ENCODE results near the gene RECQL.
A peak's percentile ranks its signal among the peaks of the same experiment; 100 is the strongest.
"Not testable (repeated sequence)": the region's sequence is repeated elsewhere in the genome, so short reads cannot be mapped to it uniquely, and the experiment has no call there.

Gene RECQL

GRCh38 chr12:21500786-21501257 is 613 bp downstream of the RECQL start:
- DNase-seq: no peak

GRCh38 chr12:21499765-21500164 is 1.7 kb downstream of the RECQL start:
- DNase-seq: no peak

- DNase-seq: no peak
Measured at GRCh38 chr12:21485998-21486397, 15.4 kb downstream of the RECQL start.

DNA sequence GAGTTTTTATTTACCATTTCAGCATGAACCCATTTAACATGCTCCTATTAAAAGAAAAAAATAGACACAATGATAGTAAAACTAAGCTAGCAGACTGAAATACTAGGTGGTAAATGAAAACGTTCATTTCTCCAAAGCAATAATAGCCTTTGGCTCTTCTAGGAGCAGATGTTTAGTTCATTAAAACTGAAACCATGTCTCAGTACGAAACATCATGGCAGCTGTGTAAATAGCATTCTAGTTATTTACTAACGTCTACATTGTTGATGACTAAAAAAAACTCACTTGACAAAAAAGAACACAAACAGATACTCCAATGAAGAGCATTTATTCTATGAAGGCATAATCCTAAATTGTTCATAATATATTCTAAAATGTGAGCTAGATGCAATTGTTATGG is 17.9 kb downstream of the RECQL start:
- no peak for DNase-seq

DNA sequence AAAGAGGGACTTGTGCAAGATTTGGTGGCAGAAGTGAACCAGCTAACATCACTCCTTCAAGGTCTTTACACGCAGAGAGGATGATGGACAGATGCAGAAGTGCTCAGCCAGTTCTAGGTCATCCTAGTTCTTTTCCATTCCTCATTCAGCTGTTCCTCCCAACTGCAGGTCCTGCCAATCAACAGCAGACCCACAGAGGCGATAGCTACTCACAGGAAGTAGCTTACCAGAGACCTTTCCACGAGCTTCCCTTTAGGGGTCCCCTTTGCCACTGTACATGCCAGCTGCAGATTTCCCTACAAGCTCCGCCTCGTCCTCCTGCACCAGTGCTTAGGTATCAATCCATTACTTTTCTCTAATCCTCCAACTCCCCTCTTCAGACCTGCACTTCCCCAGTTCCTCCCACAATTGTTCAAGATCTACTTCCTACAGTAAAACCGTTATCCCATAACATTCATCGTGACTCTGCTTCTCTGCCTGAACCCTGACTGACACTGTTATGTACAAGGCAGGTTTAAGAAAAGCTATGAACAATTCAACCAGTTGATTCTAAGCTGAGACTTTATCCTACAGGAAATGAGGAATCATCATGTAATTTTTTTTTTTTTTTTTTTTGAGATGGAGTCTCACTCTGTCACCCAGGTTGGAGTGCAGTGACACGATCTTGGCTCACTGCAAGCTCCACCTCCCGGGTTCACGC is 22.5 kb downstream of the RECQL start:
- no peak for DNase-seq

DNA sequence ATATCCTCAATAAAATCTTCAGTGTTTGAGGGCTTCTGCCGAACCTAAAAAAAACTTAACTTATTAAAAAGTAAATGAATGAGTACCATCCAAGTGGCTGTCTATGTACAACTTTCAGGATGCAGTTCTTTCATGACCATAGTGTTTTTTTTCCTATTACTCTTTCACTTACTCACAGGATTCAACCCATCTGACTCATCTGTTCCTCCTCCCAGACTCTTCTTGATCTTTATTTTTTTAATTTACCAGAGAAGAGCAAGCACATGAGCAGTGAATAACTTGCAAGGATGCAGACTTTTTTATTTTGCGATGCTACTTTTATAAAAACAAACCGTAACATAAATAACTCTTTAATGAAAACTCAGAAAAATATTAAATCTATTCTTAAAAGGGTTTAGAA is 24.5 kb downstream of the RECQL start:
- no peak for DNase-seq

- DNase-seq: no peak
Measured at GRCh38 chr12:21475552-21475951, 25.9 kb downstream of the RECQL start.

- no peak for DNase-seq
Measured at GRCh38 chr12:21472197-21472823, 29.1 kb downstream of the RECQL start.

GRCh38 chr12:21471294-21471693 is 30.1 kb downstream of the RECQL start:
- no peak for DNase-seq

GRCh38 chr12:21467334-21467733 is 34.1 kb downstream of the RECQL start:
- DNase-seq: not testable (repeated sequence)

DNA sequence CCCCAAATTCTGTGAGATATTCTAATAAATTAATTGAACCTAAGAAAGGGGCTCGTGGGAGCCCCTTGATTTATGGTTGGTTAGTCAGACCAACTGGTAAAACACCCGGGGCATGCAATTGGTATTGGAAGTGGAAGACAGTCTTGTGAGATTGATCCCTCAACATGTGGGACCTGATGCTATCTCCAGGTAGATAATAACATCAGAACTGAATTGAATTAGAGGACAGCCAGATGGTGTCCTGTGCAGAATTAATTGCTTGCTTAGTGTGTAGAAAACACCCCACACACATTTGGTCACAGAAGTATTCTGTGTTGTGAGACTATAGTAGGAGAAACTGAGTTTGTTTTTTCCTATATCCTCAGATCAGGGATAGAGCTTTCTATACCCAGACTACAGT is 42.0 kb downstream of the RECQL start:
- DNase-seq: no peak

GRCh38 chr12:21456291-21456780 is 45.1 kb downstream of the RECQL start:
- DNase-seq: peak; percentile 82

GRCh38 chr12:21453312-21453852 is 48.1 kb downstream of the RECQL start:
- DNase-seq: no peak

GRCh38 chr12:21451529-21451928 is 49.9 kb downstream of the RECQL start:
- no peak for DNase-seq

DNA sequence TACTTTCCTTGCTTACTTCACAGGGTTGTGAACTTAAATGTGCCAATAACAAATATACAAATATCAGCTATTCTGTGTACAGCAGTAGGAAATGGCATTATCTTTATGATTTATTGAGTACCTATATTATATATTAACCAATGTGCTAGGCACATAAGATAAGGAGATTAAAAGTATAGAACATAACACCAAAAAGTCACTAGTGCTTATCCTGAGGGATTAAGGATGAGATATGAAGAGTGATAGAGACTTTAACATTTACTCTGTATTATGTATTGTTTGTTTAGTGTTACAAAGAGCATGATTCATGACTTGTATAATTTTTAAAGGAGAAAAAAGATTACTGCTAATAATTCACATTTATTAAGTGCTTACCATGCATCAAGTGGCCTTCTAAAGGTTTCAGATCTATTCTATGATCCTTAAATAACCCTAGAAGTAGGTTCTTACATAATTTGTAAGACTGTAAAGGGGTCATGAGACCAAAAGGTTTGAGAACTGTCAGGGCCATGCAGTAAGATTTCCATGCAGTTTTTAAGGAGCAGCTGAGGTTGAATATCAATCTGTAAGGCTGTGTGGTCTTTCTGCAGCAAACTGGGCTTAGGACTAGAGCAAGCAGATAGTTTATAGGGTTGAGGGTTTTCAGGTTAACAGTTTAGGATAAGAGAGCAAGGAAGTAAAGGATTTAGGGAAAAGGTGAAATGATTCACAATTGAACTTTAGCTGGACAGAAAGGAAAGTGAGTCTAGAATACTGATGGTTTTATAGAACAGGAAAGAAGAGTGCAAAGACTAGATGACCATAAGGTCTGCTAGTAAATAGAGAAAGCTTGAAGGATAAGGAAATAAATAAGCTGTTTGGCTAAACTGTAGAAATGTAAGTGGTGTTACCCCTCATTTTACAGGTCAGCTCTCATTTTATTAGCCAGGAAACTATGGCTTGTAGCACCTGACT is 57.0 kb downstream of the RECQL start:
- no peak for DNase-seq

DNA sequence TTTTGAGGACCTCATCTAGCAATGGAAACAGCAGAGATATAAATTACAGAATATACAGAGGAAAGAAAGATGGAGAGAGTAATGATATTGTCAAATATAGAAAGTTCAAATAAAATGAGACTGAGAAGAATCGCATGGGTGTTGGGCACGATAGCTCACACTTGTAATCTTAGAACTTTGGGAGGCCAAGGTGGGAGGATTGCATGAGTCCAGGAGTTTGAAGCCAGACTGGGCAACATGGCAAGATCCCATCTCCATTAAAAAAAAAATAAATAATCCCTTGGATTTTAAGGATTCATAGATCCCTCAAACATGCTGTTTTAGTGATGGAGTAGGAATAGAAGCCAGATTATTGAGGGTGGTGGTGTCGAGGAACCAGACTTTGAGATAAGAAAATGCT is 62.1 kb downstream of the RECQL start:
- no peak for DNase-seq

GRCh38 chr12:21438643-21439042 is 62.8 kb downstream of the RECQL start:
- no peak for DNase-seq

DNA sequence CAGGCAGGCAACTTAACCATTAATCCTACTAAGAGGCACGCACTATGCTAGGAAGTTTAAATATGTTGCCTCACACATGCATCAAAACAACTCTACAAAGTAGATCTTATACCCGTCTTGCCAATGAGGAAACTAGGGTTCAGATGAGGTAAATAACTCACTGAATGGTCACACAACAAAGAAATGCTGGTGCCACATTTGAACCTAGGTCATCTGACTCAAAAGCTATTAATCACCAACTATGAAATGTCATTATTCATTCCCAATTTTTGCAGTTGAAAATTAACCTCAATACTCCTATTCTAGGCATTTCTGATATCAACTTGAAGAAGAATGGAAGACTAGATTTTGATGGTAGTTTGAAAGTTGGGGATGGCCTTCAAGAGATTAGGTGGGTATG is 66.7 kb downstream of the RECQL start:
- no peak for DNase-seq

DNA sequence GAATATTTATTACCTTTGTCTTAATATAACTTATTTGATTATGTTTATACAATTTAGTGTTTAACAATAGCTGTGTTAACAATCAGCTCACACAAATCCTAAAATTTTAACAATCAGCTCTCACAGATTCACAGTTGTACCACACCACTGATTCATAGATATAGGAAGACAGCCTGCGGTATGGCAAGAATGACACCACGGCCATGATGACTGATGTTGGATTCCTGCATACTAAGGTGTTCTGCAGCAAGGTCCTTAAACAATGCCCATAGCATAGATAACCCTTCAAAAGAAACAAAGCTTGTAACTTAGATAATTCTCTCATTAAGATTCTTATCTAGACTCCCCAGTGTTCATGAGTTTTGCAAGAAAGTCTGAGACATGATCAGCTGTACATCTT is 67.9 kb downstream of the RECQL start:
- DNase-seq: no peak

DNA sequence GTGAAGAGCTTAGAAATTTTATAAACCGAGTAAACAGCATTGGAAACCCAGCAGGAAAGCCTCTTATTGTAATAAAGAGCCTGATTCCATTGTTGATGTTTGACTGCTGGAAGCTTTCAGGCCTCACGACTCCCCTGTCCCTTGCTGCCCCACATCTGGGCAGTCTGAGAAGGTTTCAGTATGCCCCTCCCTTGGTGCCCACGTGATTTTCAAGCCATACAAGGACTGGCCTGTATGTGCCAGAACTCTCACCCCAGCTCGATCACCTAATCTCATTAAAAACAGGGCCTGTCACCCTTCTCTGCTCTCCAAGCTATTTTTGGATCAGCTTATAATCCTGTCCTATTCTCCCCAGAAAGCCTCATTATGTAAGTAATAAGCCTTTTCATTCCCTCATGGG is 71.4 kb downstream of the RECQL start:
- no peak for DNase-seq

DNA sequence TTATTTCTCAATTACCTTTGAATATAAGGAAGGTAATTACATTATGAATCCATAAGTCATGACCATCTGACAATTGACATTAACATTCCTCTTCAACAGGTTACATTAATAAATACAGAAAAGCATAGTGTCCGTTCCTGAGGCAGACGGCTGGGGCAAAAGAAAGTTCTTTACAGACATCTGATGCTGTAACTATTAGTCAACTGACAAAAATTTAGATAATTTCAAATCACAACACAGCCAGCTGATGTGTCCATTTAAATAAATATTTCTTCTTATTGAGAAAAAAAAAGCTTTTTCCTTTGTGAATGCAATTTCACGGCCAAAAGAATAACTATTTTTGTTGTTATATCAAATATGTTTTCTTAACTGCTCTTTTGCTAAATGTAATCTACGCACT is 73.2 kb downstream of the RECQL start:
- no peak for DNase-seq

DNA sequence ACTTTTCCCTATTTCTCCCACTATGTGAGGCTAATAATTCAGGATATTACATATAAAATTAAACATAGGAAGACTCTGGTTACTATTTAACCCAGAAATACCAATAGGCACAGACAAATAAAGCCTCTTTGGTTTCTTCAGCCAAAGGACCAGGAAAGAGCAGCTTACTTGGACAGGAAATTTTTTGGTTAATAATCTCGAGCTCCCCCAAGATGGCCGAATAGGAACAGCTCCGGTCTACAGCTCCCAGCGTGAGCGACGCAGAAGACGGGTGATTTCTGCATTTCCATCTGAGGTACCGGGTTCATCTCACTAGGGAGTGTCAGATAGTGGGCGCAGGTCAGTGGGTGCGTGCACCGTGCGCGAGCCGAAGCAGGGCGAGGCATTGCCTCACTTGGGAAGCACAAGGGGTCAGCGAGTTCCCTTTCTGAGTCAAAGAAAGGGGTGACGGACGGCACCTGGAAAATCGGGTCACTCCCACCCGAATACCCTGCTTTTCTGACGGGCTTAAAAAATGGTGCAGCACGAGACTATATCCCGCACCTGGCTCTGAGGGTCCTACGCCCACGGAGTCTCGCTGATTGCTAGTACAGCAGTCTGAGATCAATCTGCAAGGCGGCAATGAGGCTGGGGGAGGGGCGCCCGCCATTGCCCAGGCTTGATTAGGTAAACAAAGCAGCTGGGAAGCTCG is 82.3 kb downstream of the RECQL start:
- not testable (repeated sequence) for DNase-seq
